IMR-90 (cell line): ENCODE data around the gene CERS6.

ENCODE experiments used
- BHLHE40 ChIP-seq: fragments of 150-350 bp; IDR thresholded peaks from 2 replicates; pipeline ENCODE4 v1.6.1; 2016; ENCODE audit warnings: mild to moderate bottlenecking, low read depth, low read length
- CEBPB ChIP-seq: IDR thresholded peaks from 2 replicates; pipeline ENCODE4 v1.6.1; 2012; ENCODE audit warnings: low read depth, low read length, improper control_type of control experiment
- CHD1 ChIP-seq: IDR thresholded peaks from 2 replicates; pipeline ENCODE4 v1.6.1; 2012; ENCODE audit warnings: low read depth, low read length, improper control_type of control experiment
- CTCF ChIP-seq: conservative IDR thresholded peaks from 2 replicates; pipeline ENCODE4 v1.5.1; 2012; ENCODE audit warnings: mild to moderate bottlenecking, low read depth, low read length, improper control_type of control experiment
- MAFK ChIP-seq: IDR thresholded peaks from 2 replicates; pipeline ENCODE4 v1.6.1; 2012; ENCODE audit warnings: low read depth, low read length, improper control_type of control experiment
- POLR2A ChIP-seq: IDR thresholded peaks from 2 replicates; pipeline ENCODE4 v1.6.1; 2012; ENCODE audit warnings: mild to moderate bottlenecking, low read depth, low read length
- RAD21 ChIP-seq: IDR thresholded peaks from 2 replicates; pipeline ENCODE4 v1.6.1; 2012; ENCODE audit warnings: low read length, improper control_type of control experiment
- RCOR1 ChIP-seq: IDR thresholded peaks from 2 replicates; pipeline ENCODE4 v1.6.1; 2012; ENCODE audit warnings: mild to moderate bottlenecking, low read length, improper control_type of control experiment; ENCODE audit not compliant: insufficient replicate concordance
- SMC3 ChIP-seq: fragments of 150-350 bp; IDR thresholded peaks from 2 replicates; pipeline ENCODE4 v1.6.1; 2016; ENCODE audit warnings: low read depth, mild to moderate bottlenecking, antibody characterized with exemption, low read length, moderate library complexity
- TF ChIP-seq, protein P1 (sequence below): fragments of 150-350 bp; IDR thresholded peaks from 2 replicates; pipeline ENCODE4 v1.6.1; 2017; ENCODE audit warnings: mild to moderate bottlenecking, antibody characterized with exemption, low read length, low read depth
- TF ChIP-seq, protein P2 (sequence below): fragments of 150-350 bp; IDR thresholded peaks from 2 replicates; pipeline ENCODE4 v1.6.1; 2016; ENCODE audit warnings: low read depth, mild to moderate bottlenecking, low read length, moderate library complexity, borderline replicate concordance

DNA sequence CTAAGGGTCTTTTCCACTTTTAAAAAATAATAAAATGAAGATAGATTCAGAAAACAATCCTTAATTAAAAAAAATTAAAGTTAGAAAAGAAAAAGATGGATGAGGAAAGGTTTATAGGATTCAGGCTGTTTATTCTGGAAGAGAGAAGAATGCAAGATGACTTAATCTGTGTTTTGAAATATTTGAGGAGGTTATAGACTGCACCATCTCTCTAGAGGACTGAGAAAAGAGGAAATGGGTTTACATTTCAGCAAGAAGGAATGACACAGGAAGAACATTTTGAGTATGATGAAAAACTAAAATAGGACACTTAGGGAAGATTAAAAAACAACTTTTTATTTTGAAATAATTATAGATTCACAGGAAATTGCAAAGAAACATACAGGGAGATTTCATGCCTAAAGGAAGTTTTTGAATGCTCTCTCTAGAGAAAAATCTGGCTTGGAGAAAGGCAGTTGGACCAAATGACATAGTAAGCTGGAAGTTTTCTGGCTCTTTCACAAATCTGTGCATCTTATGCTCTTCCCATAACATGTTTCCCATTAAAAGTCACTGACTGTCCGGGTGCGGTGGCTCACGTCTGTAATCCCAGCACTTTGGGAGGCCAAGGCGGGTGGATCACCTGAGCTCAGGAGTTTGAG lies 75.0 kb downstream of the CERS6 start:
- no peak for TF ChIP-seq CTCF
- no peak for TF ChIP-seq RAD21
- no peak for TF ChIP-seq MAFK
- no peak for TF ChIP-seq POLR2A
- TF ChIP-seq SMC3: no peak
- TF ChIP-seq CEBPB: no peak
- TF ChIP-seq, protein P1, sequence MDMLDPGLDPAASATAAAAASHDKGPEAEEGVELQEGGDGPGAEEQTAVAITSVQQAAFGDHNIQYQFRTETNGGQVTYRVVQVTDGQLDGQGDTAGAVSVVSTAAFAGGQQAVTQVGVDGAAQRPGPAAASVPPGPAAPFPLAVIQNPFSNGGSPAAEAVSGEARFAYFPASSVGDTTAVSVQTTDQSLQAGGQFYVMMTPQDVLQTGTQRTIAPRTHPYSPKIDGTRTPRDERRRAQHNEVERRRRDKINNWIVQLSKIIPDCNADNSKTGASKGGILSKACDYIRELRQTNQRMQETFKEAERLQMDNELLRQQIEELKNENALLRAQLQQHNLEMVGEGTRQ: no peak
- TF ChIP-seq BHLHE40: no peak
- no peak for TF ChIP-seq RCOR1
- TF ChIP-seq CHD1: no peak
- TF ChIP-seq, protein P2, sequence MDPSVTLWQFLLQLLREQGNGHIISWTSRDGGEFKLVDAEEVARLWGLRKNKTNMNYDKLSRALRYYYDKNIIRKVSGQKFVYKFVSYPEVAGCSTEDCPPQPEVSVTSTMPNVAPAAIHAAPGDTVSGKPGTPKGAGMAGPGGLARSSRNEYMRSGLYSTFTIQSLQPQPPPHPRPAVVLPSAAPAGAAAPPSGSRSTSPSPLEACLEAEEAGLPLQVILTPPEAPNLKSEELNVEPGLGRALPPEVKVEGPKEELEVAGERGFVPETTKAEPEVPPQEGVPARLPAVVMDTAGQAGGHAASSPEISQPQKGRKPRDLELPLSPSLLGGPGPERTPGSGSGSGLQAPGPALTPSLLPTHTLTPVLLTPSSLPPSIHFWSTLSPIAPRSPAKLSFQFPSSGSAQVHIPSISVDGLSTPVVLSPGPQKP: no peak
